COLO668 (cell line): ENCODE measurements around the gene GNL1.

Source experiments
- DNase-seq: peaks from one replicate; lab custom pipeline; 2025; ENCODE audit not compliant: unreplicated experiment; lab: John Stamatoyannopoulos, UW

GNL1 gene

GRCh38 chr6:30556066-30556905, at the start of gene GNL1:
Gene GNL1 (minus strand): TSS chr6:30556489. CDS start chr6:30556203, 286 bp downstream.
- peak; percentile 91 for DNase-seq

- no peak for DNase-seq
Measured at GRCh38 chr6:30603961-30604360, 47.7 kb upstream of the GNL1 start.

DNA sequence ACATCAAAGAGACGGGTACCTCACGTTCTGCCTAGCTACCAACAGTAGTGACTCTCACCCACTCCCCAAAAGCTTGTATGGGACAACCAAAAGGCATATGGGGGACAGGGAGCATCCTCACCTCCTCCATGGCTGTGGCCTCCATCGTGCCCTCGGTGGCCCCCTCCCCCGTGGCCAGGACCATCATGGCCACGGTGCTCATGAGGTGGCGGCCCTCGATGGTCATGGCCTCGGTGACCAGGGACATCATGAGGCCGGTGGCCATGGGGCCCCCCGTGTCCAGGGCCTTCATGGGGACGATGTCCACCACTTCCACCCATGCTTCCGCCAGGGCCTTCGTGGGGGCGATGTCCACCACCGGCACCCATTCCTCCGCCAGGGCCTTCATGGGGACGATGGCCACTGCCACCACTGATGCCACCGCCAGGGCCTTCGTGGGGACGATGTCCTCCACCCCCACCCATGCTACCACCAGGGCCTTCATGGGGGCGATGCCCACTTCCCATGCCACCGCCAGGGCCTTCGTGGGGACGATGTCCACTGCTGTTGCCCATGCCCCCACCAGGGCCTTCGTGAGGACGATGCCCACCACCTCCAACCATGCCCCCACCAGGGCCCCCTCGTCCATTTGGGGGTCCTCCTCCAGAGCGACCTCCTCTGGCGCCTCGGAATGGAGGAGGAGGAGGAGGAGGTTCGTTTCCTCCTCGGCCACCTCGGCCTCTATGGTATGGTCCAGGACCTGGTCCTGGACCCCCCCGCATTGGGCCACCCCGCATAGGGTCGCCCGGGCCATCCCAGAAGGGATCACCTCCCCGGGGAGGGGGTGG, 45.7 kb upstream of the GNL1 start:
- DNase-seq, result no peak

DNA sequence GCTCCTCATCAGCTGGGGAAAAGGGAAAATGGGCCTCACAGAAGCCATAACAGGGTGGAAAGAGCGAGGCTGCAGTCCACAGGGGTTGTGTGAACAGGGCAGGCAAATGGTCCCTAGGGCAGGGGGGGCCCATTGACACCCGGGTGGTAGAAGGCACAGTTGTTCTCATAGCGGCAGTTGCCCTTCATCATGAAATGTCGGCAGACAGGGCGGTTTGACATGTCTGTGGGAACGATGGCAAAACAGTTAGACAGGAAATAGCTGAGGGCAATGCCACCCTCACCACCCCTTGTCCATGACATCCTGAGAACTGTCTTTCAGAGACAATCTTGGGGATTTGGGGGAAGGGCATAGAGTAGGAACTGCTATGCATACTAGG, 45.1 kb upstream of the GNL1 start:
- no peak for DNase-seq

- DNase-seq, result no peak
Measured at GRCh38 chr6:30600451-30600961, 44.2 kb upstream of the GNL1 start.

GRCh38 chr6:30599625-30600324, 43.5 kb upstream of the GNL1 start:
- DNase-seq, result no peak

DNA sequence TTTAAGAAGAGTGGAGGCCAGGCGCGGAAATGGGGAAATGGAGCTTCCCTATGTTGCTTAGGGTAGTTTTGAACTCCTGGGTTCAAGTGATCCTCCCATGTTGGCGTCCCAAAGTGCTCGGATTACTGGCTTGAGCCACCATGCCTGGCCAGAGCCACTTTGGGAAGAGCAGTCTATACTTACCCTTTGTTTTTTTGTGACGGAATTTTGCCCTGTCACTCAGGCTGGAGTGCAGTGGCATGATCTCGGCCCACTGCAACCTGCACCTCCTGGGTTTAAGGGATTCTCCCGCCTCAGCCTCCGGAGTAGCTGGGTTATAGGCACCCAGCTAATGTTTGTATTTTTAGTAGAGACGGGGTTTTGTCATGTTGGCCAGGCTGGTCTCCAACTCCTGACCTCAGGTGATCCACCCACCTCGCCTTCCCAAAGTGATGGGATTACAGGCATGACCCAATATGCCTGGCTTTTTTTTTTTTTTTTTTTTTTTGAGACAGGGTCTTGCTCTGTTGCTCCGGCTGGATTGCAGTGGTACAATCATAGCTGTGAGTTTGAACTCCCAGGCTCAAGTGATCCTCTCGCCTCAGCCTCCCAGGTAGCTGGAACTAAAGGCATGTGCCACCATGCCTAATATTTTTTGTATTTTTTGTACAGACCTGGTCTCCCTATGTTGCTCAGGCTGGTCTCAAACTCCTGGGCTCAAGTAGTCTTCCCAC, 42.8 kb upstream of the GNL1 start:
- DNase-seq, result no peak

- DNase-seq, result peak; percentile 68
Measured at GRCh38 chr6:30597315-30598144, 41.2 kb upstream of the GNL1 start.

GRCh38 chr6:30592287-30592686, 36.0 kb upstream of the GNL1 start:
- no peak for DNase-seq

- DNase-seq, result no peak
Measured at GRCh38 chr6:30591008-30591407, 34.7 kb upstream of the GNL1 start.

- no peak for DNase-seq
Measured at GRCh38 chr6:30590509-30590908, 34.2 kb upstream of the GNL1 start.

DNA sequence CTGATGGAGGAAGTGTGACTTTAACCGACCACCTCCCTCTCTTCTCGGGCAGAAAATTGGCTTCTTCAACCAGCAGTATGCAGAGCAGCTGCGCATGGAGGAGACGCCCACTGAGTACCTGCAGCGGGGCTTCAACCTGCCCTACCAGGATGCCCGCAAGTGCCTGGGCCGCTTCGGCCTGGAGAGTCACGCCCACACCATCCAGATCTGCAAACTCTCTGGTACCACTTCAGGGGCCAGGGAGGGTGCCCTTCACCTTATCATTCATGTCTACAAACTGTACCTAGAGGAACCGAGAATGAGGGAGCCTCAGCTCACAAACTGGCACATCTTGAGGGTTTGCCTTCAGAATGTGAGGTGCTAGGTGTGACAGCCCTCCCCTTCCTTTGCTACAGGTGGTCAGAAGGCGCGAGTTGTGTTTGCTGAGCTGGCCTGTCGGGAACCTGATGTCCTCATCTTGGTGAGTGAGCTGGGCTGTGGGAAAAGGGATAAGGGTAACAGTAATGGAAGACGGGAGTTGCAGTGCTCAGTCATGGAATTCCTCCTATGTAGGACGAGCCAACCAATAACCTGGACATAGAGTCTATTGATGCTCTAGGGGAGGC, 33.6 kb upstream of the GNL1 start:
- no peak for DNase-seq

- DNase-seq, result no peak
Measured at GRCh38 chr6:30583921-30584320, 27.6 kb upstream of the GNL1 start.

GRCh38 chr6:30578051-30578450, 21.8 kb upstream of the GNL1 start:
- DNase-seq, result no peak

DNA sequence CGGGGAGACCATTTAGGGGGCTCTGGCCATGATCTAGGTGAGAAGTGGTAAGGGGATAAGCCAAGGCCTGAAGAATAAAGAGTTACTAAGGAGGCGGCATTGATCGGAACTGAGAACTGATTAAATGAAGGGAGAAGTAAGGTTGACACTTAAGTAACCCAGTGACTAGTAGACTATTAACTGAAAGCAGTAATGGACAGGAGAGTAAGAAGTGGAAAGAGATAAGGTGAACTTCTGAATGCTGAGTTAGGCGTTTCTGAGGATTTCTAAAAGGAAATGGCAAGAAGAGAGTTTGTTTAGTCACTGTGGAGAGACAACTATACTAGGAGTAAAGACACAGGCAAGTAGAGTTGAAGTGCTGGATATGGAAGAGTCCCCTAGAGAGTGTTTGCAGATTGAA, 16.8 kb upstream of the GNL1 start:
- DNase-seq, result no peak

DNA sequence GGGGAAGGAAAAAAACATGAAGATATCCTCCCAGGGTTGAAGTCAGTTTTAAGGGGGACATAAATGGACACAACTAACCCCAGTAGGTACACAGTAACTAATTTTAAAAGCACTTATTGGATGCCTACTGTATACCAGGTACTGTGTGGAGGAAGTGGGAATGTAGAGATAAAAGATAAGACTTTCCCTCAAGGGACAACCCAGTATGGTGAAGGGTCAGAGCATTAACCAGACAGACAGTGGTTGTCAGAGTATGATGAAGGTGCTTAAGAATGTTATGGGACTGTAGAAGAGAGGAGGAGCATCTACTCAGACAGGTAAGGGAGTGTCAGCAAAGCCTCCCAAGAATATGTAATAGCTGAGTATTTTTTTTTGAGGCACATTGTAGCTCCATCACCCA, 15.9 kb upstream of the GNL1 start:
- no peak for DNase-seq

GRCh38 chr6:30571762-30572082, 15.4 kb upstream of the GNL1 start:
- DNase-seq, result no peak

- peak; percentile 95 for DNase-seq
Measured at GRCh38 chr6:30571075-30571761, 14.9 kb upstream of the GNL1 start, which contains the start of gene ABCF1. Gene ABCF1 (plus strand): TSS chr6:30571442. CDS start chr6:30571488, 46 bp downstream.

- DNase-seq, result no peak
Measured at GRCh38 chr6:30570740-30571074, 14.4 kb upstream of the GNL1 start.
